Measurements from ENCODE around the gene LMX1A.

LMX1A gene

GRCh38 chr1:165259236-165259635 is 97.3 kb downstream of the LMX1A start:
- DNase-seq: no peak

GRCh38 chr1:165257969-165258459 is 98.5 kb downstream of the LMX1A start:
- no peak for DNase-seq

GRCh38 chr1:165254896-165255625 is 101.5 kb downstream of the LMX1A start:
- no peak for DNase-seq

- no peak for DNase-seq
Measured at GRCh38 chr1:165254376-165254775, 102.1 kb downstream of the LMX1A start.

- DNase-seq: no peak
Measured at GRCh38 chr1:165253818-165254254, 102.7 kb downstream of the LMX1A start.

- DNase-seq: no peak
Measured at GRCh38 chr1:165248969-165249571, 107.4 kb downstream of the LMX1A start.

- no peak for DNase-seq
Measured at GRCh38 chr1:165241952-165242351, 114.6 kb downstream of the LMX1A start.

- DNase-seq: no peak
Measured at GRCh38 chr1:165241321-165241720, 115.2 kb downstream of the LMX1A start.

- no peak for DNase-seq
Measured at GRCh38 chr1:165240492-165240891, 116.0 kb downstream of the LMX1A start.

GRCh38 chr1:165239873-165240272 is 116.6 kb downstream of the LMX1A start:
- no peak for DNase-seq

GRCh38 chr1:165235777-165236291 is 120.7 kb downstream of the LMX1A start:
- DNase-seq: no peak

- DNase-seq: no peak
Measured at GRCh38 chr1:165235155-165235776, 121.2 kb downstream of the LMX1A start.

- no peak for DNase-seq
Measured at GRCh38 chr1:165234149-165234548, 122.4 kb downstream of the LMX1A start.

GRCh38 chr1:165228676-165229075 is 127.8 kb downstream of the LMX1A start:
- DNase-seq: no peak

GRCh38 chr1:165228111-165228655 is 128.3 kb downstream of the LMX1A start:
- DNase-seq: no peak

GRCh38 chr1:165226326-165226725 is 130.2 kb downstream of the LMX1A start:
- DNase-seq: no peak

- no peak for DNase-seq
Measured at GRCh38 chr1:165225650-165226049, 130.9 kb downstream of the LMX1A start.

- no peak for DNase-seq
Measured at GRCh38 chr1:165225062-165225461, 131.5 kb downstream of the LMX1A start.

GRCh38 chr1:165224504-165224903 is 132.0 kb downstream of the LMX1A start:
- DNase-seq: no peak

GRCh38 chr1:165222580-165222979 is 133.9 kb downstream of the LMX1A start:
- no peak for DNase-seq

GRCh38 chr1:165218731-165219130 is 137.8 kb downstream of the LMX1A start:
- DNase-seq: no peak

GRCh38 chr1:165217958-165218357 is 138.6 kb downstream of the LMX1A start:
- no peak for DNase-seq

- DNase-seq: no peak
Measured at GRCh38 chr1:165216254-165216653, 140.3 kb downstream of the LMX1A start.

GRCh38 chr1:165215676-165216075 is 140.8 kb downstream of the LMX1A start:
- DNase-seq: no peak
